Colon (tissue), 2 donors: ENCODE measurements around the gene SGIP1.
"Not testable (repeated sequence)": the region's sequence is repeated elsewhere in the genome, so short reads cannot be mapped to it uniquely, and the experiment has no call there.

Experiments
- FAIRE-seq: peaks from 2 replicates; lab custom pipeline; 2012; peaks lifted over from hg19 to GRCh38; lab: Jason Lieb, UNC
- donor health status: control.
- donor health status: control.

SGIP1 gene

GRCh38 chr1:66730462-66730861 is 196.5 kb downstream of the SGIP1 start:
- no peak for FAIRE-seq

DNA sequence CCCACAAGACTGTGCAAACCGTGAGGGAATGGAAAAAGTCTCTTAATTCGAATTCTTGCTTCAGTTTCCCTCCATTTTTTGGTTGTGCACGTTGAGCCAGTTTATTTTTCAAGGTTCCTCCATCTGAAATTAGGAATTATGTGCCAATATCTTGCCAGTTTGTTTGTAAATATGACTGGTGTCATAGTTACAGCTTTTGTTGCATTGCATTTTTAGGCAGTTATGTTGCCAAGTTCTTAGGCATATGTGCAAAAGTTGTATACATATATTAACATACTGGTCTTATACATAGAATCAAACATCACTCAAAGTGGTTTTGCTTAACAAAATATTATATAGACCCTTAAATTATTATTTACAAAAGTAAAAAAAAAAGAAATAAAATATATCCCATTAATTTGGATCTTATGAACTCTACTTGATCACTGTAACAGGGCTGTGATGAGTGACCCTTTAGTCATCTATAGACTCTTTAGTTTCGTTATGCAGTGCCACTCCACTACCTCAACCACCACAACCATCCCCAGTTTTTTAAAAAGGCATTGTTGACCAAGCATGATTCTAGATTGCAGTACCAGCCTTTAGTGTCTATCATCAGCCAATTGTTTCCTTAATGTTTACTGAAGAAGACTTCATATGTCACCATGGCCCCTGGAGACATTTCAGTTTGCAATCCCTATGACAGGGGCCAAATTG is 197.4 kb downstream of the SGIP1 start:
- FAIRE-seq: no peak

GRCh38 chr1:66732407-66733166 is 198.6 kb downstream of the SGIP1 start:
- no peak for FAIRE-seq

DNA sequence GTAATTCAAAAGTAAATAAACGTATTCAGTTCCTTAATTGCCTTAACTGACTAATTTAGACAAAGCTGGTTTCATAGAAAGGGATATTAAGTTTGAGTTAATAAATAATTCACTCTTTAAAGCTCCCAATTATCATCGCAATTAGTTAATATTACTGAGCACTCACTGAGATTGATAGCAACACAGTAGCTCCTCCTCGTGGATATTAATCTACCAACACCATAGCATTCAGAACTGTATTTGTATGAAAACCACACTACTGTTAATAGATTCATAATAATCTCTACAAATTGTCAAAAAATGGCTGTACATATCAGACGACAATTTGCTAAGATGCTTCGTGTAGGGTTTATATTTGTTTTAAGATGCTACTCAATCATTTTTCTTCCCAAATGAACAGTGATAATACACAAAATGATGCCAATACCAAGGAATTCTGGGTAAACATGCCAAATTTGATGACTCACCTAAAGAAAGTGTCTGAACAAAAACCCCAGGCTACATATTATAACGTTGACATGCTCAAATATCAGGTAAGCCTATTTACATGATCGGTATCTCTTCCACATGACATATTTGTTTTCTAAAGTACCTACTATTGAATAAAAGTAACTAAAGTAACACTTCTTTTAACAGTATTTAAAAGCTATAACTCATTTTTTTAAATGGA is 199.5 kb downstream of the SGIP1 start:
- no peak for FAIRE-seq

DNA sequence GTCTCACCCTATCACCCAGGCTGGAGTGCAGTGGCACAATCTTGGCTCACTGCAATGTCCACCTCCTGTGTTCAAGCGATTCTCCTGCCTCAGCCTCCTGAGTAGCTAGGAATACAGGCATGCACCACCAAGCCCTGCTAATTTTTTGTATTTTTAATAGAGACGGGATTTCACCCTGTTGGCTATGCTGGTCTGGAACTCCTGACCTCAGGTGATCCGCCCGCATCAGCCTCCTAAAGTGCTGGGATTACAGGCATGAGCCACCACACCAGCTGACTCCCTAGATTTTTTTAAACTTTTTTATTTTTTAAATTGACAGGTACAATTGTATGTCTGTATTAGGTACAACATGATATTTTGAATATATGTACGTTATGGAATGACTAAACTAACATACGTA is 200.6 kb downstream of the SGIP1 start:
- not testable (repeated sequence) for FAIRE-seq

DNA sequence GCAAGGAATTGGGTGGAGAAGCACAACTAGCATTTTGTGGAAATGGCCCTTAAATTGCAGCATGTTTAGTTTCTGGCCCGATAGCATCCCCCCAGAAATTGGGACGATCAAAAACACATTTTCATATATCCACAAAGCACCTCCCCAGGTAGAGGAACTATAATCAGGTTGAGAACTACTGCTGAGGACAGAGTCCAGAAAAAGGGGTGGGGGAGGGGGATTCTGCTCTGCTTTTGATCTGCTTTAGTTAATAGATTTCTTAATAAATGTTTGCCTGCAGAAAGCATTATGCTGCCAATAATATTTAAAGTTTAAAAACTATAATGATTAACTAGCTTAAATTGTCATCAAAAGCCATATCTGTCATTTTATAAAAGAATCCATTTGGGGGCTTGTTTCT is 203.9 kb downstream of the SGIP1 start:
- no peak for FAIRE-seq

GRCh38 chr1:66739401-66740157 is 205.6 kb downstream of the SGIP1 start:
- FAIRE-seq: no peak

DNA sequence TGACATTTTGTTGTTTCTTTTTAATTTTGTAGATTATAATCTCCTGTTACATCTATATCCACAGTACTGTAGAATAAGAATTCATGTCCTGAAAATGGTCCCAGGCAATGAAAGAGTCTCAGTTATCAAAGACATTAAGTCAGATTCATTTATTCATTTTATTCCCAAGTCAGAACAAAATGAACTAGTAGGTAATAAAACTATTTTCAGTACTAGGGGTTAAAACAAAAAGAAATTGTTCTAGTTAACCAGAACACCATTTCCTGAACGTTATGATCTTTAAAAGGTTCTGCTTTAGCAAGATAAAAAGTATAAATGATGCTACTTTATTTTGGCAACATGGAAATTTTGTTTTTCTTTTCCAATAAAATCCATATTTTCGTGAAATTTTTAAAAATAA is 211.5 kb downstream of the SGIP1 start:
- peak; percentile 5 for FAIRE-seq

DNA sequence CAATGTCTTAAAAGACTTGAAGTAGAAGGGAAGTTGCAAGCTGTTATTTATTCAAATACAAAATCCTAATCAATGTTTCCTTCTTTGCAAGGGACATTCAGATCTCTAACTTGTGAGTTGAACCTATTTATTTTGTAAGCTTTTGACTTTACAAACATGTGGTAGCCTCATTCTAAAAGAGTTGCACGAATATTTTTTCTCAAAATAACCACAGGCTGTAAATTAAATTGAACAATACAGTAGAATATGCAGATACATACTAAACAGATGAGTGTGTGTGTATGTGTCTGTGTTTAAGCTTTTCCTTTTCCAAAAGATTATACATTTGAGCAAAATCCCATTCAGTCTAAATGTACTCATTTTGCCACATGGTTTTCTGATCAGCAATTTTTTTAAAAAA is 213.5 kb downstream of the SGIP1 start:
- FAIRE-seq: no peak

- FAIRE-seq: no peak
Measured at GRCh38 chr1:66750577-66750976, 216.6 kb downstream of the SGIP1 start.

- FAIRE-seq: no peak
Measured at GRCh38 chr1:66751160-66751559, 217.2 kb downstream of the SGIP1 start.

DNA sequence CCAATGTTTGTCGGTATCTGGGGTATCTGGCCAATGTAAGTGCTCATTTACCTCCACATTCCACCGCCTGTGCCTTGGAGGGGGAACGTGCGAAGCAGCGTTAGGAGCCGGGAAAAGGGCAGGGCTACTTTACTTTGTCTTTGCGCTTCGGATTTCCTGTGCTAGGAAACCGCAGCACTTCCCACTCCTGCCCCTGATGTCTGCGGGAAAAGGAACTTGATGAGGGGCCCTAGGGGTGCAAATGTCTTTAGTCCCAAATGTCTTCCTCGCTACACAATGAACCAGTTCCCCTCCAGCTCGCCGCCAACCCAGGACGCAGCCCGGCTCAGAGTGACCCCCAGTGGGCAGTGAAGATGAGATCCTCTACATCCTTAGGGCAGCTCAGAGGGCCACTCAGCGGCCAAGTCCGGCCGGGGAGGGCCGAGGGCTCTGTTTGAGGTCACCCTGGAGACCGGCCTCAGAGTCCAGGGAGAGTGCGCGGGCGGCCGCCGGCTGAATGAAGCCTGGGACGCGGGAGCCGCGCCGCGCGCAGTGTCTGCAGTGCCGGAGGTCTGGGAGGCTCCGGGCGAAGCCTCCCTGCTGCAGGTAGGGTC is 218.1 kb downstream of the SGIP1 start, which contains the start of gene DYNLT5:
Gene DYNLT5, plus strand, starts transcription at position 460 of the 593 bp plus-strand sequence. CDS start 2,200 bp downstream, outside the sequence.
- no peak for FAIRE-seq

GRCh38 chr1:66752671-66753371 is 218.9 kb downstream of the SGIP1 start:
- FAIRE-seq: no peak

- no peak for FAIRE-seq
Measured at GRCh38 chr1:66757722-66758240, 223.8 kb downstream of the SGIP1 start.

DNA sequence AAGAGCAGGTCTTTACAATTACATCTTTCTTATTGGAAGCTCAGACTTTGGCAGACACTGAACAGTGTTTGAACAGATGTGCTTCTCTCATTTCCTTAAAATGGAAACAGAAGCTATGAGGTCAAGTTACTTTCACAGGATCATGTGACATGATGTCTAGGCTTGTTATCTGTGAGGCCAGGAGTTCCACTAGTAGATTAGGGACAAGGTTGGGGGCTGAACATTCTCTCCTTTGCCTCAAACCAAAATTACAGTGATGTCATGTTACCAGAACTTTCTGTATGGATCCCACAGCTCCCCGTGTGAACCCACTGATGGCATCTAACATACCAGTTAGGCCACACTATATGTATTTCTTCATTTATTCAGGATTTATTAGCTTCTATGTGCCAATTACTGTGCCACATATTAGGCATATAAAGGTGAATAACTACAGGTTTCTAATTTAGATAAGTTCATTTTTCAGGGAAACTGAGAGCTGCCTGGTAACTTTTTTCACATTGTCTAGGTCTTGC is 224.3 kb downstream of the SGIP1 start:
- FAIRE-seq: no peak

GRCh38 chr1:66760506-66760905 is 226.6 kb downstream of the SGIP1 start:
- FAIRE-seq: no peak

- no peak for FAIRE-seq
Measured at GRCh38 chr1:66761221-66761620, 227.3 kb downstream of the SGIP1 start.

DNA sequence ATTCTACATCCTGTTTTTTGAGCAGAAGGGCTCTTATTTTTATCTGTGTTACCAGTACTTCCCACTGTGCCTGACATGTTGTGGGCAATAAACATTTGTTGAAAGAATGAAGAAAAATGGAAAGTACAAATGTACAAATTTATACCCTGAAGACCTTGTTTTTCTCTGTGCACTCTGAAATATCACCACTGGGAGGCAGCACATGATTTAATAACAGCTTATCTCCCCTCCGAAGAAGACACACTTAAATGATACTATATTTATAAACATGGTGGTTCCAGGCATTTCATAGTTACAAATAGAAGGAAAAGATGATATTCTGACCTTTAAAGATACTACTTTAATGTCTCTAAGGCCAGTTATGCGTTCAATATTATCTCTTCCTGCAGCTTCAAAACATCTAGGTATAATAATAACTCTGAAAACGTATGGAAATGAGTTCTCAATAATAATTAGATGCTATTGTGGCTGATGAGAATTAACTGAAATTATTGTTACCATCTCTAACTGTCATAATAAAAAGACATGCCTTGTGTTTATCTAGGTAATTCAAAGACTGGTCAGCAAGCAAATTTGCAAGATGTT is 231.1 kb downstream of the SGIP1 start:
- no peak for FAIRE-seq

GRCh38 chr1:66767626-66768025 is 233.7 kb downstream of the SGIP1 start:
- FAIRE-seq: no peak

DNA sequence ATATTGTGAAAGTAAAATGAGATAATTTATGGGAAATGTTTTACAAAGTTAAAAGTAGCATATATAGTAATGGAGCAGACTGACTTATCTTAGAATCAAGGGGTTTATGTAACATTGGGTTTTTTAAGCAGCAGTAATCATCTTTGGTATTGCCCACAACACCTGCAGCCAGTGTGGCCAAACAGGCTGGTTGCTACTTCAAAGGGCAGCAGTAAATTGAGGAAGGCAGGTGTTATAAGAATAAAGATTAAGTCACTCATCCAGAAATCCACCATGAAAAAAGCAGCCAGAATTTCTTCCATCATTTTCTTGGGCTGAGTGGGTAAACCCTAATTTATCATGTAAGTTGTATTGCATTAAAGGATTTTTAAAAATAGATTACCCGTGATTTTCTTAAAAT is 235.0 kb downstream of the SGIP1 start:
- FAIRE-seq: no peak
